ENCODE measurements around the gene TAB2. TPM values are rescaled to one million over a fixed set of nuclear protein-coding genes. Genes with fewer than 3 reads are reported as not detected.

Gene TAB2
- total RNA-seq, 4 donors from 2014 or later: 63.7 to 73.5 (median 69.2) TPM

DNA sequence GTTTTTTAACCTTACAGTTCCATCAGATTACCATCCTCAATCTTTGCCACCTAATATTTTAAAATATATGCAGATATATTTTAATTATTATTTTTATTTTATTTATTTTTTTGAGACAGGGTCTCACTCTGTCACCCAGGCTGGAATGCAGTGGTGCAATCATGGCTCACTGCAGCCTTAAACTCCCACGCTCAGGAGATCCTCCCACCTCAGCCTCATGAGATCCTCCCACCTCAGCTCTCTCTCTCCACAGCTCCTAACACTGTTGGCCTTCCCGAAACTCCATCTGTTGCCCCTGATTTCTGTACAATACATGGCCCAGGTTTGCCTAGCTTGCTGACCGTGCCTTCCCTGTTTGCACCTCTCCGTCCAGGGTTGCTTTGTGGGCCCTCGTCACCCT is 4.4 kb upstream of the TAB2 start:
- in situ Hi-C loops (cut with MboI; ENCODE audit: low sequenced_read_pairs in 4 of 4): loop anchor here in 1 of 4 donors (25.0 kb wide), 1 partner anchor 99 kb away; the partner anchor contains the start of gene SUMO4
- peaks cover 0 to 5% of the 10 kb centered on the region in 2 donors for H3K4me1 ChIP-seq
- DNase-seq: no peak
- H3K27ac ChIP-seq: no peak overlapping the region
- H3K36me3 ChIP-seq: no peaks in the 10 kb centered on the region
- H3K27me3 ChIP-seq: peaks cover 0 to 2% (median 0%) of the 10 kb centered on the region in 3 donors
- ATAC-seq: no peak
- intact Hi-C loops (cut with DNase I; ENCODE audit: low total_unique reads): no loop called here
- TF ChIP-seq POLR2A (IDR thresholded peaks at IDR 0.05) (no peak), CTCF (IDR thresholded peaks at IDR 0.05 in 4 of 5, conservative IDR thresholded peaks at IDR 0.05 in 1 of 5) (no peak)
- no peak overlapping the region for H3K4me3 ChIP-seq
- H3K9me3 ChIP-seq: no peaks in the 10 kb centered on the region

DNA sequence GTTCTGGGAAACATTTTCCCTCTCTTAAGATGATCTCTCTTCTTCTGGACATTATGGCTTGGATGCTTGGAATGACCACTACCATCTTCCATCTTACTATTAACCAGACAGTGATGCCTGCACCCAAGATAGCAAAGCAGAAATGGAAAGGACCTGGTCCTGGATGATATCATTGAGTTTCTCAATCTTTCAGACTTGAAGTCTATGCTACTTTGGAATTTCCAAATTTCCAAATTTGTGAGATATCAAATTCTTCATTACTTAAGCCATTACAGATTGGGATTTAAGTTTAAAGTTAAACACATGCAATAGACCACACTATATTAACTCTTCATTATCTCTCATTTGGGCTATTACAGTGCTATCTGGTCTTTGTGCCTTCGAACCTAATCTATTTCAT is 3.7 kb upstream of the TAB2 start:
- intact Hi-C loops (cut with DNase I; ENCODE audit: low total_unique reads): no loop called here
- no peak for TF ChIP-seq POLR2A (IDR thresholded peaks at IDR 0.05)
- no peak for TF ChIP-seq CTCF (IDR thresholded peaks at IDR 0.05 in 4 of 5, conservative IDR thresholded peaks at IDR 0.05 in 1 of 5)
- Histone ChIP-seq H3K9me3 (no peaks in the 10 kb centered on the region), H3K27me3 (peaks cover 0 to 2% (median 0%) of the 10 kb centered on the region in 3 donors), H3K36me3 (no peaks in the 10 kb centered on the region), H3K4me3 (no peak overlapping the region), H3K27ac (no peak overlapping the region), H3K4me1 (peaks cover under 1 to 5% of the 10 kb centered on the region in 2 donors)
- DNase-seq: no peak
- ATAC-seq: no peak
- in situ Hi-C loops (cut with MboI; ENCODE audit: low sequenced_read_pairs in 4 of 4): loop anchor here in 1 of 4 donors (25.0 kb wide), 1 partner anchor 98 kb away; the partner anchor contains the start of gene SUMO4

DNA sequence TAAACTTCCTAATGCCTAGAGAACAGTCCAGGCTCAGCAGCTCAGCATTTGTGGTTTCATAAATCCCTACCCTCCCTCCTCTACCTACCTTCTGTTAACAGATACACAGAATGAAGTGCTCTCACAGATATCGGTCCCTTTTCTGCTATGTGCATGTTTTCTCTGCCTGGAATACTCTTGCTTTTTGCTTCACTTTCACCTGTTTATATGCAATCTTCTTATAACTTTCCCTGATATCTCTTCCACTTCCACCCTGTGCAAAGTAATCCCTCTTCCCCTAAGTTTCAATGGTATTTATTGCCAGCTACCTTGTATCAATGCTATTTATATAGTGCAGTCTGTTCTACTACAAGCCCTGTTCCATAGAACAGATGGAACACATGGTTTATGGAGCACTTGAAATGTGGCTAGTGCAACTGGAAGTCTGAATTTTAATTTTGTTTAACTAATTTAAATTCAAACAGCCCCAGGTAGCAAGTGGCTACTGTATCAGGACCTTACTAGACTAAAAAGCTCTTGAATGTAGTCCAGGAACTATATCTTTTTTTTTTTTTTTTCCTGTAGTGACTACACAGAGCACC is 3.1 kb upstream of the TAB2 start:
- intact Hi-C loops (cut with DNase I; ENCODE audit: low total_unique reads): no loop called here
- DNase-seq (no peak), ATAC-seq (no peak)
- no peaks in the 10 kb centered on the region for H3K9me3 ChIP-seq
- H3K4me3 ChIP-seq: no peak overlapping the region
- no peak for TF ChIP-seq CTCF (IDR thresholded peaks at IDR 0.05 in 4 of 5, conservative IDR thresholded peaks at IDR 0.05 in 1 of 5)
- no peak for TF ChIP-seq POLR2A (IDR thresholded peaks at IDR 0.05)
- H3K4me1 ChIP-seq: peaks cover 6 to 9% of the 10 kb centered on the region in 2 donors
- peaks cover 0 to 2% (median 0%) of the 10 kb centered on the region in 3 donors for H3K27me3 ChIP-seq
- H3K36me3 ChIP-seq: no peaks in the 10 kb centered on the region
- no peak overlapping the region for H3K27ac ChIP-seq
- in situ Hi-C loops (cut with MboI; ENCODE audit: low sequenced_read_pairs in 4 of 4): loop anchor here in 1 of 4 donors (25.0 kb wide), 1 partner anchor 98 kb away; the partner anchor contains the start of gene SUMO4

DNA sequence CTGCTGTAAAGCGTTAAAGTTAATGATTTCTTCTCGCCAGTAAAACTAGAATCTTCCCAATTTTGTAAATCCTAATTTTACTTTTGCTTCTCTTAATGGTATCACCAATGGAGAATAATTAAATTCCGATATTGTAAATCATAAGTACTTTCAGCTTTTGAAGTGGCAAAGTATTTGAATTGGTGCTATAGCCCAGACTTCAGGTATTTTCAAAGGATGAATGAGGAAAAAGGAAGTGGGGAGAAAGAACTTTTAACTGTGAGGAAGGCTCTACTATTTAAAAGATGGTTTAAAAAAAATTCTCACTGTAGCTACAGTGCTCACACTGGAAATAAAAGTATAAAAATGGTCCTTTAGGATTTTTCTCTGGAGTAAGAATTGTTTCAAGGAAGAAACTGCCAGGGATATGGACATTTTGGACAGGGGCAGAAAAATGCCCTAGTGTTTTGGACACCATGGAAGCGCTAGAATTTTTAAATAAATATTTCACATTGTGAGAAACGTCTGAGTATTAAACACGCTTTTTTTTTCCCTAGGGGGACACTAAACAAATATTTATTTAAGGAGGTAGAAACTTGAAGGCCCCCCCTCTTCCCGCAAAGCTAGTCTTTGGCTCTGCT is 1.3 kb upstream of the TAB2 start:
- peaks cover 0 to 2% (median 0%) of the 10 kb centered on the region in 3 donors for H3K27me3 ChIP-seq
- no peaks in the 10 kb centered on the region for H3K36me3 ChIP-seq
- peak overlapping the region; percentile 94 to 98 (median 96) for H3K27ac ChIP-seq
- peaks cover 24 to 27% of the 10 kb centered on the region in 2 donors for H3K4me1 ChIP-seq
- in situ Hi-C loops (cut with MboI; ENCODE audit: low sequenced_read_pairs in 4 of 4): loop anchor here in 1 of 4 donors (25.0 kb wide), 1 partner anchor 96 kb away; the partner anchor contains the start of gene SUMO4
- DNase-seq (no peak), ATAC-seq (no peak)
- TF ChIP-seq CTCF (IDR thresholded peaks at IDR 0.05 in 4 of 5, conservative IDR thresholded peaks at IDR 0.05 in 1 of 5) (no peak), POLR2A (IDR thresholded peaks at IDR 0.05) (no peak)
- H3K9me3 ChIP-seq: no peaks in the 10 kb centered on the region
- H3K4me3 ChIP-seq: peak overlapping the region; percentile 89 to 98 (median 96)
- intact Hi-C loops (cut with DNase I; ENCODE audit: low total_unique reads): loop anchor here (2.0 kb wide), 1 partner anchor 95 kb away; no protein-coding TSS in a partner anchor
